HG03135 (cell line): ENCODE measurements around the gene MYO15A.

Source experiments
- ATAC-seq: cut with Tn5 transposase; IDR thresholded peaks from one replicate; pipeline ENCODE4 v1.9.1; 2021; ENCODE audit warnings: mild to moderate bottlenecking, moderate library complexity; ENCODE audit not compliant: unreplicated experiment

The MYO15A gene

DNA sequence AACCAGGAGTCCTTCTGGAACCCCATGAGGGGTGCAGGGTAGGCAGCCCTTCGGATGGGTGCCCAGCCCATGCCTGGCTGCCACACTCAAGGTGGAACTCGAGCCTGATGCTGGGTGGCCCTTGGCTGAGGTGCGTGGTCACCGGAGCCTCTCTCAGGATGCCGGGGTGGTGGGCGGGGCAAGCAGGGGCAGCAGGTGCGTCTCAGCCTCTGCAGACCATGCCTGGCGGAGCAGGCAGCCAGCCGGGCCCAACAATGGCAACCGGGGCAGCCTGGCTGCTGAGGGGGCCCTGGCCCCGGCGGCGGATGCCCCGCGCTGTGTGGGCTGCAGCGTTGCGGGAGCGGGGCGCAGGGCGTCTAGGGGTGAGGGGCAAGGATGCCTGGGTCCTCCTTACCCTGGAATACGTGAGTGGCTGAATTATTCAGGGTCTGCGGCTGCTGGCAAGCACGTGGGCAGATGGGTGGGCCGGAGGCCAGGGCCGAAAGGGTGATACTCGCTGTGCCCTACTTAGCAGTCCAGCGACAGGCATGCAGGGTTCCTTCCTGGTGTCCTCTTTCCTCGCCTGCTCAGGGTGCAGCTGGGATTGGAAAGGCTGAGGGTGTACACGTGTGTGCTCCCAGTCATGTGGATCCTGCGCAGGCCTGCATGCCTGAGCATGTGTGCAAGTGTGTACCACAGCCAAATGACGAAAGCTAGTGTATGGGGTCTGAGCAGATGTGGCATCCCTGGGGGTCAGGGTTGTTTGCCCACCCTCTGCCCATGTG lies 14.6 kb downstream of the MYO15A start:
- ATAC-seq = no peak

DNA sequence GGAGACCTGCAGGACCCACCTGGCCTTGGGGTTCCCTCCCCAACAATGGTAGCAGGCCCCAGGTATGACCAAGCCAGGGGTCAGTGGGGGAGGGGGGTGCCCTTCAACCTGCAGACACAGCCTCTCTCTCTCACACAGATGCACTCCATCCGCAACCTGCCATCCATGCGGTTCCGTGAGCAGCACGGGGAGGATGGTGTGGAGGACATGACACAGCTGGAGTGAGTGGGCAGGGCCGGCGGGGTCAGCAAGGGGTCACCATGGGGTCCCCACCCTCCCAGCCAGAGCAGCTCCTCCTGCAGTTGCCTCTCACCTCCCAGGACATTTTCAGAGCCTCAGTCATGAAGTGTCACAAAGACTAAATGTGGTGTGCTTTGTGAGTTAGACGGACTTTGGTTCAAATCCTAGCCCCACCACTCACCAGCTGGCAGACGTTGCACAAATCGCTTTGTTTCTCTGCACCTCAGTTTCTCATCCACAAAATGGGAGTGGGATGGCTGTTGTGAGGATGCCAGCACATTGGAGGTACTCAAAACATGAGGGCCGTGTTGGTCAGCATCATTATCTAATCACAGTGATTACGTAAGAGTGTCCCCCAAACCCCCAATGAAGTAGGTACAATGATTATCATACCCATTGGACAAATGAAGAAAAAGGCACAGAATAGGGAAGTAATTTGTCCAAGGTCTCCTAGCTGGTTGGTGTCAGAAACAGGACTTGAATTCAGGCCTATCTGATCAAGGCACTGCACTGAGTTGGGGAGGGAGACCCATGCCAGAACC lies 16.0 kb downstream of the MYO15A start:
- ATAC-seq = no peak

DNA sequence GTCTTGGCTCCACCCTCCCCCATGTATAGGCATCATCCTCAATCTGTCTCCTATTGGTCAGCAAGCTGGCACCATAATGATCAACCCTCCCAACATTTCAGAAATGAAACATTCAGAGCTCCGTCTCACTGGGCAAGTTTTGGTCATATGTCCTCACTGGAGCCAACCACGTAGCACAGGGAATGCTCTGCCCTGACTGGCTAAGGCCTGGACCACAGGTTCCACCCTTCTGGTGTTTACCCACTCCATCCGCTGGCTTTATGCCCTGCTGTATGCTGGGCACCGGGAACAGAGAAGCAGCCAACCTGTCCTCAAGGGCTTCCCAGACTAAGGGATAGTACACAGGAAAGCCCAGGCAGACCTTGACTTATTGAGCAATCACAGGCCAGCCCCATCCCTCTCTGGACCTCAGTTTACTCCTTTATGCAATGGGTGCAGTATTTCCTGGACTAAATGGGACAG lies 20.5 kb downstream of the MYO15A start:
- no peak for ATAC-seq

DNA sequence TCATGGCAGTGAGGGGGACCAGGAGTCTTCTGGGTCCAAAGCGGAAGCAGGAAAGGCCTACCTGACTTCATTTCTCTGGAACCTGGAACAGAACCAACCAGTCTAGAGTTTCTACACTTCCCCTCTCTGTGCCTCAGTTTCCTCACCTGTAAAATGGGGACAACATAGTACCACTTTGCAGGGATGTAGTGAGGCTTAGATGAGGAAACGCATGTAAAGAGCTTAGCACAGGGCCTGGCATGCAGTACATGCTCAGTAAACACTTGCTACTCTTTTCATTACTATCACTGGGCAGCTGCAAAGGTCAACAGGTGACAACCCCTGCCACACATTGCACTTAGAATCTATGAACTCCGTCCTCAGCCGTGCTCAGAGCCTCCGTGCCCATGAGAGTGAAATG lies 24.2 kb downstream of the MYO15A start:
- no peak for ATAC-seq

DNA sequence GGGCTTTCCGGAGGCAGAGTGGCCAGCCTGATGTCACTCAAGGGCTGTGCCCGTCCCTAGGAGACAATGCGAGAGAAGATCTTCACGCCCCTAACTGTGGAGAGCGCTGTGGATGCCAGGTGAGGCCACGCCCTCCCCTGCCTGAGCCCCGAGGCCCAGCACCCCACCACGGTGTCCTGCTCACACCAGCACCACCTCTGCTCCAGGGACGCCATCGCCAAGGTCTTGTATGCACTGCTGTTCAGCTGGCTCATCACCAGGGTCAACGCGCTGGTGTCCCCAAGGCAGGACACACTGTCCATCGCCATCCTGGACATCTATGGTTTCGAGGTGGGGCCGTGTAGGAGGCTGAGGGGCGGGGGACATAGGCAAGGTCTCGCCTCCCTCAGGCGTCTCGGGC lies 27.8 kb downstream of the MYO15A start:
- ATAC-seq = no peak

DNA sequence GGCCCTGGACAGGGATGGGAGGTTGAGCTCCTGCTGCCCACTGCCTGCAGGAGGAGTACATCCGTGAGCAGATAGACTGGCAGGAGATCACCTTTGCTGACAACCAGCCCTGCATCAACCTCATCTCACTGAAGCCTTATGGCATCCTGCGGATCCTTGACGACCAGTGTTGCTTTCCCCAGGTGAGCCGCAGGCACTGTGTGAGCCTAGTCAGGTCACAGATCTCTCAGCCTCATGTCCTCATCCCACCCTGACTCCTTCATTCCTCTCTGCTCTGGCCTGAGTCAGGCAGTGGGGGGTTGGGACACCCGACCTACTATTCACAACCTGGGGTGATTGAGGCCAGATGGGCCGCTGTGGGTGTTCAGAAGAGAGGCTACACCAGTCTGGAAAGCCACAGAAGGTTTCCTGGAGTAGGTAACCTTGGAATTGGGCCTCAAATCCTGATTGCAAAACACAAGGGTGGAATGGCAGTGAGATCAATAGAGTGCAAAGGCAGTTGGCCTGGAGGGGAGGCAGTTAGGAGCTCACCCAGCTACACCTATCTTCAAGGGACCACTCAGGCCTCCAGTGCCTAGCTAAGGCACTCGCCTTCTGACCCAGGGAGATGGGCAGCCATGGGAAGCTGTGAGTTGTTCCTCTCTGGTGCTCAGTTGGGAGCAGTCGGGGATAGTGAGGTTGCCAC lies 29.7 kb downstream of the MYO15A start:
- no peak for ATAC-seq

DNA sequence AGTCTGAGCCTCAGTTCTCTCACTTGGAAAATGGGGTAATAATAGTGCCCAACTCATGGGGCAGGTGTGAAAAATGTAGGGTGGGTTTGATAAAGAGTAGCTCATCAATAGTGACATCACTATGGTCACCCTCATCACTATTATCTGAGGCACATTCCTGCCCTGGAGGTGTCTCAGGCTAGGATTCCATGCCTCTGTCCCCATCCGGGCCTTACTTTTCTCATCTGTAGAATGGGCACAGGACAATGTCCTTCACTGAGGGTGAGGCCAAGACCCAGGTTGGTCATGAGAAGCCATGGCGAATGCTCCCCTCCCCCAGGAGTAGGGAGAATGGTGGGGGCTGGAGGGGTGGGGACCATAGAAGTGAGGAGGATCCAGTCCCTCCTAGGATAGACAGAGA lies 30.5 kb downstream of the MYO15A start:
- no peak for ATAC-seq

DNA sequence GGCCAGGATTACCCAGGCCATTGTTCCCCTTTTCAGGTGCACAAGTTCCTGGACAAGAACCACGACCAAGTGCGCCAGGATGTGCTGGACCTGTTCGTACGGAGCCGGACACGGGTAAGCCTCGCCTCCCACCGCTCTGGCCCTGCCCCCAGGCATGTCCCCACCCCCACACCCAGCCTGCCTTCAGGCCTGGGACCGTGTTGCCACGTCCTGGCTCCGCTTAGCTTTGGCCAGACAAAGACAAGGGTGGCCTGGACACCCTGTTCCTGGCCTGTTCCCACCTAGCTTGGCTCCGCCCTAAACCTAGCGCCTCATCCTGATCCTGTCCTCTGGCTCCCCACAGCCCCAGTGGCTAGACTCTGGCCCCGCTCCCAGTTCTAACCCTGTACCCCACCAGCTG lies 30.9 kb downstream of the MYO15A start:
- no peak for ATAC-seq

DNA sequence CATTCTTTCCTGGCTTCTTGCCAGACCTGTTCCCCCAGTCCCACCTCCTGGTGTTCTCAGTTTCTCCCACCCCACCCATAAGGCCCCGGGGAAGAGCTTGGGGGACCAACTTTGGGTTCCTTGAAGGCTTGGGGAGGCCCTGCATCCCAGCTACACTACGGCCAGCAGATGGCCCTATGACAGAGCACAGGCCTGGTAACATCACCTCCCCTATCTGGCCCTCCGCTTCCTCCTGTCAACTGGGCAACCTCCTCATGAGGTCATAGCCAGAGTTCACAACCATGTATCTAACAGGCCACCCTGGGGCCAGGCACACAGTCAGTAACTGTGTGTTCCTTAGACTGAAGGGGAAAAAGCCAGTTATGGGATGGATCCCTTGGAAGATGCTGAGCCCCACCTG lies 31.4 kb downstream of the MYO15A start:
- no peak for ATAC-seq

DNA sequence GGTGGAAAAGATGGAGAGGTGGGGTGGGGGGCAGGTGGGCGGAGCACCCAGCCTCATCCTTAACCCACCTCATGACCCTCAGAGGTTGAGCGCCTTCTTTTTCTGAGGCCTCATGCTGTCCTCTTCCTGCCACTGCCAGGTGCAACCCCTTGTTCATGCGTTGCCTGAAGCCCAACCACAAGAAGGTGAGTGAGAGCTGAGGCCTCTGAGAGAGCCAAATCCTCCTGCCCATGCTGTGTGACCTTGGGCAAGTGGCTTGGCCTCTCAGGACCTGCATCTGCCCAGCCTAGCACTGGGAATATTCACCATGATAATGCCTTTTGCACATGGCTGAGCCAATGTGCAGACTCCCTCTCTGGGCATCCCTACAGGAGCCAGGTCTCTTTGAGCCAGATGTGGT lies 32.1 kb downstream of the MYO15A start:
- no peak for ATAC-seq

DNA sequence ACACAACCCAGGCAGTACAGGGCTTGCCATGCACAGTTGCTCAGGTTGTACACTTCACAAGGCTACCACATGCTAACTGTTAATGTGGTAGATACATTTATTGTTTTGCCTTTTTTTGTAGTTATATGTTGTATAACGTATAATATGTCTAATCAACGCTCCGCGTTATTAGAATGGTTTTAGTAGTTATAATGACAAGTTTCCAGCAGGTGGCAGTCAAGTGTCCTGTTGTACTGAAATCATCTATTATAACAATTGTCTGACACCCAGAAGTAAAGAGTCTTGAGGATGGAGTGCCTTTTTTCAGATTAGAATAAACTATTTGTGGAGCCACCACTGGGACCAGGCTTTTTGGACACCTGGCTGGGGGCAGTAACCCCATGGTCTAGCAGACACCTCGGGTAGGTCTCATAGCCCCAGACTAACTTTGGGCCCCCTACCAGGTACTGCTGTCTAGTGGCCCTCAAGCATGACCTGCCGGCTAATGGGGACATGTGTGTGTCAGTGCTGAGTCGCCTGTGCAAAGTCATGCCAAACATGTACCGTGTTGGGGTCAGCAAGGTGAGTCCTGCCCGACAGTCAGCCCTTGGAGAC lies 32.8 kb downstream of the MYO15A start:
- ATAC-seq = no peak

DNA sequence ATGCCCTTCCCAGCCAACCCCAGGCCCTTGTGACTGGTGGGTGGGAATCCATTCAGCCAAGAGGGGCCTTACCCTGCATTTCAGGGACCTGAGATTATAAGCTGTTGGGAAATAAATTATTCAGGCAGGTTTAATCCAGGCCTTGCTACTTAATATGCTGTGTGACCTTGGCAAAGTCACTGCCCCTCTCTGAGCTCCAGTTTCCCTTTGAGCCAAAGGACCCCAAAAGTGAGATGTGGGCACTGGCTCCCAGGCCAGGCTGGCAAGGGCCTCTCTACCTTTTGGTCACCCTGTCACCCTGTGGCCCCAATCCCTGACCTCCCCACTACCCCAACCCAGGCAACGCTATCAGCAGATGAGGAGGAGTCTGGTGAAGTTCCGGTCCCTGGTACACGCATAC lies 33.9 kb downstream of the MYO15A start:
- ATAC-seq = no peak

DNA sequence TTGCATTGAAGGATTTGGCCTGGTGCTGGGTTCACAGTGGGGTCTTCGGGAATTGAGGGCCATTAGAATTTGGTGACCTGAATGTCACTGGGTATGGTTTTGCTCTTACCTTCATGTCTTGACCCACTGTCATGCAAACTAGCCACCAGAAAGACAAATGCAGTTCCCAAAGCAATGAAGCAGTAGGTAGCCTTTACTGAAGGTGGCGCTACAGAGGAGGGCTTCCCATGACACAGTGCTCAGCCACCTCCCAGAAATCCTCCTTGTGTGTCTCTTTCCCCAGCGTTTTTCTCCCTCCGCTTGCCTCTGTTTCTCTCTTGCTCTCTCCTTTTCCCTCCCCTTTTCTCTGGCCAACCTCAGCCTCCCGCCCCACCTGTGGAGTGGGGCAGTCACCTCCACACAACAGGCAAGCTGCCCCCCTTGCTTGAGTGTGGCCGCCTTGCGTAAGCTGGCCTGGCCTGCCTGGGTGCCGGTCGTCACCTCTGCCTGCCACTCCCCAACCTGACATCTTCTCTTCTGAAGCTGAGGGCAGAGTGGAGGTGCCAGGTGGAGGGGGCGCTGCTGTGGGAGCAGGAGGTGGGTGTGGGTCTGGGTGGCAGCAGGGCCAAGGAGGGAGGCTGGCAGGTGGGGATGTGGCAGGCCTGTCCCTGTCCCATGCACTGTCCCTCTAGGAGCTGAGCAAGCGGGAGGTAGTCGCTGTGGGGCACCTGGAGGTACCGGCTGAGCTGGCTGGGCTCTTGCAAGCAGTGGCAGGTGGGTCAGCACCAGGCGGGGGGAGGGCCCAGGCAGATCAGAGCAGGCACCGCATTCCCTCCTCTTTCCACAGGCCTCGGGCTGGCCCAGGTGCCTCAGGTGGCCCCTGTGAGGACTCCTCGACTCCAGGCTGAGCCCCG lies 34.7 kb downstream of the MYO15A start:
- ATAC-seq = no peak

DNA sequence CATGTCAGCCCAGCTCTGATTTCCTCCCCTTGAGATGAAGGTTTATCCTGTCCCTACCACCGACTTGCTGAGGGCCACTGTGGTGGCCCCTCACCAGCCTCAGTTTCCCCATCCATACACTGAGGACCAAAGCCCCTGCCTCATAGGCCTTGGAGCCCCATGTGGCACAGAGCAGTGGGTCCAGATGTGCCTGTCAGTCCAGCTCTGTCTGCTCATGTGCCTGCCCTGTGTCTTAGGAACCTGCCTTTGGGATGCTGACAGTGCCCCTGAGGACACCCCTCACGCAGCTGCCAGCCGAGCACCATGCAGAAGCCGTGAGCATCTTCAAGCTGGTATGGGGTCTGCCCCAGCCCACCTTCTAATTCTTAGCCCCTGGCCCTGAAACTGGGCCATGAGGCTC lies 35.7 kb downstream of the MYO15A start:
- no peak for ATAC-seq

DNA sequence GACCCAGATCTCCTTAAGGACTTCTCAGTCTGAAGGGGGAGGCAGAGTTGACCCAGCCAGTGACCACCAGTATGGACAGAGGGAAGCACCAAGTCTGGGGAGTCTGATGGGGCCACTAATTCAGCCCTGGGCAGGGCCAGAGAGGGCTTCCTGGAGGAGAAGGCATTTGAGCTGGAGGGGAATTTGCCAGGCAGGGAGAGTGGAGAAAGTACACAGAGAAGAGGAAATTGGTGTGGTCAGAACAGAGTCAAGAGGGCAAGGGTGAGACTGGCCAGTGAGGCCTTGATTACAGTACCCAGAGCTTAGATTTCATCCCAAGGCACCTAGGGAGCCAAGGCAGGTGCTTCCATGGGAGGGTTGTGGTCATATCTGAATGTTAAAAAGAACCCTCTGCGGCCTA lies 36.3 kb downstream of the MYO15A start:
- ATAC-seq = no peak

DNA sequence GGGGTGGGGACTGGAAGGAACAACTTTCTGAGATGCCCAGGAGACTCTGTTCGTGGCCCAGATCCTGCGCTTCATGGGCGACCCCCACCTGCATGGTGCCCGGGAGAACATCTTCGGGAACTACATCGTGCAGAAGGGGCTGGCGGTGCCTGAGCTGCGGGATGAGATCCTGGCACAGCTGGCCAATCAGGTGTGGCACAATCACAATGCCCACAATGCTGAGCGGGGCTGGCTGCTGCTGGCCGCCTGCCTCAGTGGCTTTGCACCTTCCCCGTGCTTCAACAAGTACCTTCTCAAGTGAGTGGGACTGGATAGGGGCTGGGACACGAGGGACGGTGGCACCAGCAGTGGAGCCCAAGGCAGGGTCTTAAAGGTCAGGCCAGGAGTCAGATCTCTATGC lies 37.3 kb downstream of the MYO15A start:
- ATAC-seq = no peak

DNA sequence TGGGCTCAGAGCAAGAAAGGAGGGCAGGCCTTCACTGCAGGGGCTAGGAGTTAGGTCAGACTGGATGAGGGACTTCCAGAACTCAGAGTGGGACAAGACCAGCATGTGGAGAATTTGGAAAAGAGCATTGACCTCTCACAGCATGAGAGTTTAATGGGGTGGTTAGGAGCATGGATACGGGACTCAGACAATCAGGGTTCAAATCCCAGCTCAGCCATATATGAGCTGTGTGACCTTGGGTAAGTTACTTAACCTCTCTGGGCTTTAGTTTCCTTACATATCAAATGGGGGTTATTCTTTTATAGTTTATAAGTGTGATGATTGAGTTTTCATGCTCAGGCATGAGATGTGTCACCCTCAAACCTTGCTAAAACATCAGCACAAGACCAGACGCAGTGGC lies 37.7 kb downstream of the MYO15A start:
- ATAC-seq = no peak

DNA sequence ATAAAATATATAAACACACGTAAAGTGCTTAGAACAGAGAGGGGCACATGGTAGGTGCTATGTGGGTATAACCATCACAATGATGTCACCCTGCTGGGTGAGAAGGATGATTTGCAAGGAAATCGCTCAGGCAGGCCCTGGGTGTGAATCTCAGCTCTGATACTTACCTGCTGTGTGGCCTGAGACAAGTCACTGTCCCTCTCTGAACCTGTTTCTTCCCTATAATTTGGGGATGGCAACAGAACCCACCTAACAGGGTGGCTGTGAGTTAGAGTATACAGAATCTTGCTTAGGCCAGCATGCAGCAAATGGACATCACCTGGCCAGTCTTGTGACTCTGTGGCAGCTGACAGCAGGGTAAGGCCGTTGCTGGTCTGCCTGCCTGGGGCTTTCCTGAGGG lies 38.4 kb downstream of the MYO15A start:
- ATAC-seq = no peak

DNA sequence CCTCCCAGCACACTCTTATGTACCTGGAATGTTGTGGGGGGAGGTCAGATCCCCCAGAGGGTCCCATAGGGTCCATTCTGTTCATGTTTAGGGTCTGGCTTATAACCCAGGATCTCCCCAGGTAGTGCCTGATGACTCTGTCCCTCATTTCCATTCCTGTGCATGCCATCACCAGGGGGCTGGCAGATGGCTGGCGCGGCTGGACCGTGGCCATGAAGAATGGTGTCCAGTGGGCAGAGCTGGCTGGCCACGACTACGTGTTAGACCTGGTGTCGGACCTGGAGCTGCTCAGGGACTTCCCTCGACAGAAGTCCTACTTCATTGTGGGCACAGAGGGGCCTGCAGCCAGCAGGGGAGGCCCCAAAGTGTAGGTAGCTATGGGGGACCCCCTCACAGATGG lies 40.0 kb downstream of the MYO15A start:
- no peak for ATAC-seq

DNA sequence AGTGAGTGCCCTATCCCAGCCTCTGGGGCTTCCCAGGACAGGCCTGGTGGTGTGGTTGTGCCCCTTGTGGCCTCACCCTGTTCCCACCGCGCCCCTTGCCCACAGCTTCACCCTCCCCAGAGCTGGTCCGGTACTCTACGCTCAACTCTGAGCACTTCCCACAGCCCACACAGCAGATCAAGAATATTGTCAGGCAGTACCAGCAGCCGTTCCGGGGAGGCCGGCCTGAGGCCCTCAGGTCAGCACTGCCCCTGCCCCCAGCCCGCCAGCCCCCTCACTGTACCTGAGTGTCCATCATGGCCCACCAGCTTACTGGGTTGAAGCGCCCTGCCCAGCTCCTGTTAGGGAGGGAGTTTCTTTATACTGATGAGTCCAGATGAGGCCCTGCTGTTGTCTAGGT lies 42.7 kb downstream of the MYO15A start:
- ATAC-seq = no peak
